ENCODE results near the gene LAMTOR1. TPM values are rescaled to one million over a fixed set of nuclear protein-coding genes. Genes with fewer than 3 reads are reported as not detected.

The LAMTOR1 gene
- total RNA-seq, 1 experiment from 2014 or later: 49.7 TPM

DNA sequence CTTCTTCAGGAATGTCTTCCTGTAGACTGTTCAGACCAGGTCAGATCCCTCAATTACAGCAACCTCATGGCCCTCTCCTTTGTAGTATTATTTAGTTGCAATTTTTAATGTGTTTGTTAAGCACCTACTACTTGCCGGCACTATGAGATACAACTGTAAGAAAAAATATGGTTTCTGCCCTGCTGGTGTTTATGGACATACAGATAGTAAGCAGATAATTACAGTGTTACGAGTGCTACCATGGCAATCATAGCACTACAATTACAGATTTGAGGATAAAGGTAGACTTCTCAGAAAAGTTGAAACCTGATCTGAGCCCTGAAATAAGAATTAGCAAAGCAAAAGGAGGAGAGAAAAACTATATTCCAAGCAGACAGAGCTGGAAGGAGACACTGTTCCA is 19.7 kb downstream of the LAMTOR1 start:
- no peak for DNase-seq (ENCODE audit: extremely low read depth, low read depth)

DNA sequence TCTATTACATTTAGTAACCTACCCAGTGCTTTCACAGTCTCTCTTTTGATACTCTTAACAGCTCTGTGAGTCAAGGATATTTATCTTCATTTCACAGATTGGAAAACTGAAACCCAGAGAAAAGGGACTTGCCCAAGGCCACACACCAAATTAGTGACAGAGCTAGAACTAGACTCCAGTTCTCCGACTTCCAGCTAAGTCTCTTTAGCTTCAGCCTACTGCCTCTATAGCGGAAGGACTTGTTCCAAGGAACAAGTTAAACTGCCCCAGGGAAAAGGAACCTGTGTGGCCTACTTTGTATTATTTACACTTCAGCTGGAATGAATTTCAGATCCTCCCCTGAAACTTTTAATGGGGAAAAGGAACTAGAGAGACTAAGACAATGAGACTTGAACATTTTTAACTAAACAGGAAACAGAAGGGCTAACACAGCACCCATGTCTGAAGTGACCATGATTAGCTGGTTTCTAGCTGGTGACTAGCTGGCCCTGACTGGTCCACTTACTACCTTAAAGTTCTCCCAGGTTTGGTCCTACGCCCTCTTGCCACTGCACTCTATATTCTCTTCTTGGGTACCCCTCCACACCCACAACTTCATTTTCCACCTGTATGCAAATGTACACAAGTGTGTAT is 21.2 kb downstream of the LAMTOR1 start:
- DNase-seq (ENCODE audit: extremely low read depth, low read depth): no peak

DNA sequence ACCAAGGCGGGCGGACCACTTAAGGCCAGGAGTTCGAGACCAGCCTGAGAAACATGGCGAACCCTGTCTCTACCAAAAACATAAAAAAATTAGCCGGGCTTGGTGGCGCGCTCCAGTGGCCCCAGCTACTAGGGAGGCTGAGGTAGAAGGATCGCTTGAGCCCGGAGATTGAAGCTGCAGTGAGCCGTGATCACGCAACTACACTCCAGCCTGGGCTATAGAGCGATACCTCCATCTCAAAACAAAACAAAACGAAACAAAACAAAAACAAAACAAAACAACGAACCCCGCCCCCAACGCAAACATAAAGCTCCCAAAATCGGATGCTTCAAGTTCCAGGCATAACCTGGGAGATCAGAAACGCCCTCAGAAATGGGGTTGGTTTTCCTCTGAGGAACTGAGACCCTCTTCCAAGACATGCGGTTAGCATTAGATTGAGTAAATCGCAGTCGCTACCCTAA is 21.9 kb downstream of the LAMTOR1 start:
- DNase-seq (ENCODE audit: extremely low read depth, low read depth): no peak

DNA sequence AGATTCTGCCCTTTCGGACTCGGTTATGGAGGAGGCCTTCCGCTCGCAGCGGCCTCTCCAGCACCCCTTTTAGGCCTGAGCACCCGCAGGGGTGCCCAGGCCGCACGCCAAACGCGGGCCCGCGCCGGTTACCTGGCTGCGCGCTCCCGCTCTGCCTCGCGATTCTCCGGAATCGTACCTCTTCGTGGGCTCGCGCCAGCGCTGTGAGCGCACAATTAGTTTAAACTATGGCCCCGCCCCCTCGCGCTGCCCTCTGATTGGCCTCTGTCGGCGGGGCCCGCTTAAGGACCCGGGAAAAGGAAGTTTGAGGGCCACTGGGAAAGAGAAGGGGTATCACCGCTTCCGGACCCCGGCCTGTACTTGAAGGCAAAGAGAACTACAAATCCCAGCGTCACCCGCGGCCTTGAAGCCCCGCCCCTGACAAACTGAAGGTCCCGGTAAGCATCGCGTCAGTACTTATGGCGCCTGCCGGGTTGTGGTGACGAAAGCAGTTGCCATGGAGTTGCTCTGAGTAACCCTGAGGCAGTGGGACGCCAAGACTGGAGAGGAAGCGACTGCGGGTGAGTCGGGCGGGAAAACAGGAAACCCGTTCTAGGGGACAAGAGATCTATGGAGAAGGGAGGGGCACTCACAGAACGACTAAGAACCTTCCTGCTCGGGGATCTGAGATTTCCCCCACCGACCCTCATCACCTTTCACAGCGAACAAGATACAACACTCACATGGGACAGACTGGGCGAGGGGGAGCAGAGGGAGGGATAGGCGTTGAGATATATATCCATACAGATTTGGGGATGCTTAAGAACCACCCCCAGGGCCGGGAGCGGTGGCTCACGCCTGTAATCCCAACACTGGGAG is 22.5 kb downstream of the LAMTOR1 start, which contains the start of the genes LRRC51 and NUMA1:
Gene LRRC51, plus strand, starts transcription at position 525 of the 858 bp plus-strand sequence. CDS start 8,234 bp downstream, outside the sequence.
Gene NUMA1, minus strand, starts transcription at position 217 of the 858 bp plus-strand sequence. CDS start 44,599 bp downstream, outside the sequence.
- peak; percentile 99 for DNase-seq (ENCODE audit: extremely low read depth, low read depth)

DNA sequence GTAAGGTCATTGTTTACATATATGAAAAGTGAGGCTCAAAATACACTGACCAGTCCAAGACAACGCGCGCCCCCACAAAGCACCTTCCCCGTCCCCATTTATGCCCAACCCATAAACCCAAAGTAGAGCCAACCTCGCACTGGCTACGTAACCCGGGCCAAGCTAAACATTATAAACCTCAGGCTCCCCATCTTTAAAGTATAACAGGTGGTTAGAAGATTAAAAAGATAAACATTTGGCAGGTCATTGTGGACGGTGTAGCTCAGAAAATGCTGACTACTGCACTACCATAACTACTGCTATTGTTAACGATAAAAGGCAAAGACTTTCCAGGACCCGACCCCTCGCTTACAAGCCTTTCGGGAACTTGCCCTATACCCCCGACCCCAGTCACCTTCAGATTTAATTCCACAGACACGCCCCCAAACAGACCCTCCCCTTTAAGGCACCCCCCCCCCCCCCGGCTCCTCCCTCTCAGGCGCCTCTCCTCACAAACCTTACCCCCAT is 23.2 kb downstream of the LAMTOR1 start:
- DNase-seq (ENCODE audit: extremely low read depth, low read depth): no peak

DNA sequence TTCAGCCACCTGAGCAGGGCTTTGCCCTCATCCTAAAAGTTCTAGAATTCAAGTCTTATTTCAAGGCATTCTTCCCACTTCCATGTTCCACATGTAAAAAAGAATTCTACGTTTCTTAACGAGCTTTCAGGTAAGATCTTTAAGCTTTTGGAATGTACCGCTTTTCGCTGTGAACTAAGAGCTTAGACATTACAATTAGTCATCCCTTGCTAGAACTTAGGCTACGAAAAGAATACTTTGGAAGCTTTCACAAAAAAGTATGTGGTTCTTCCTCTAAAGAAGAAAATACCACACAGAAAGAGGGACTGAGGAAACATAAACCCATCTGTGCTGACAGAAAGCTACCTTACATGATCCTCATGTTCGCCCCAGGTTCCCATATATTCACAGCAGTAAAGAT is 24.6 kb downstream of the LAMTOR1 start:
- no peak for DNase-seq (ENCODE audit: extremely low read depth, low read depth)

DNA sequence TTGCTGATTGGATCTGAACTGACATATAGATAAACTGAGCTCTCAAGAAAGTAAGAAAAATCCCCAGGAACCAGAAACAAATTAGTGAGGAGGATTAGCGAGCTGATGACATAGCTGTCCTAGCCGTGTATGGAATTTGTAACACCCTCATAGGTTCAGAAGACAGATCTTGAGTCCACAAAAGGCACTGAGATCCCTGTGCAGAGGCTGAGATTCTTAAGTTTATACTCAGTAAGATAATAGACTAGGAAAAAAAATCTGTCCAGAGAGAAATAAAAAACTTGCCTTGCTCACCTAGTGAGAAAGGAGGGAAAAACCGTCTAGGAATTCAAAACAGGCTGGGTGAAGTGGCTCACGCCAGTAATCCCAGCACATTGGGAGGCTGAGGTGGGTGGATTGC is 27.3 kb downstream of the LAMTOR1 start:
- DNase-seq (ENCODE audit: extremely low read depth, low read depth): no peak

DNA sequence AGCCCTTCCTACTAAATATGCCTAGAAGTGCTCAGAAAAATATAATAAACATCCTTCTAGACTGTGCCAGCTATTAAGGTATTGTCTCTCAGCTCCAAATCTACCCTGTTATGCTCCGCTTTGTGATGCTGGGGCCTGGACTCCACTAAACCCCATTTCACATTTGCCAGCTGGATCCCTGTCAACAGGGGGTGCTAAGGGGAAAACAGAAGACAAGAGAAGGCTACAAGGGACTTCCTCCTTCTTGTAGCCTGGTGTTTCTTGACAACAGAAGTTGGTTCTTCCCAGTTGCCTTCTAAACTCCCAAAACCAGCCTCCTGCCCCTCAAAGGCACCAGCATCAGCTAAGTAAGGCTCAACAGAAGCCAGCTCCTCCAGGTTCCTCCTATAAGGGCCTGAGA is 28.0 kb downstream of the LAMTOR1 start:
- DNase-seq (ENCODE audit: extremely low read depth, low read depth): no peak

DNA sequence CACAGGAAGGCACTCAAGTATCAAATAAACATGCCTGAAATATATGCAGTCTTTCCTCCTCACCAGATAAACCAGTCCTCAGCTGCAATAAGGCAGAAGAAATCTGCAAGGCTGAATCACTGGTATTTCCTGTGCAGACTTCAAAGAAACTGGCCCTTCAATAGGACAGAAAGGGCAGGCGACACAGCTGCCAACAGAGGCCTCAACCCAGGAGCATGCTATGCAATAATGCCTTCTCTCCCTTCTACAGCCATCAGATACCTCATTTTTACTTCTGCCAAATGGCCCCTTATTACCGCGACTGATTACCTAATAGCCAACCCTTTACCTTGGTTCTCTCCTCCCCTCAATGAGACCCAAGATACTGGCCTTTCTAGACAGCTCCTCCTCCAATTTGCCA is 30.7 kb downstream of the LAMTOR1 start:
- no peak for DNase-seq (ENCODE audit: extremely low read depth, low read depth)

DNA sequence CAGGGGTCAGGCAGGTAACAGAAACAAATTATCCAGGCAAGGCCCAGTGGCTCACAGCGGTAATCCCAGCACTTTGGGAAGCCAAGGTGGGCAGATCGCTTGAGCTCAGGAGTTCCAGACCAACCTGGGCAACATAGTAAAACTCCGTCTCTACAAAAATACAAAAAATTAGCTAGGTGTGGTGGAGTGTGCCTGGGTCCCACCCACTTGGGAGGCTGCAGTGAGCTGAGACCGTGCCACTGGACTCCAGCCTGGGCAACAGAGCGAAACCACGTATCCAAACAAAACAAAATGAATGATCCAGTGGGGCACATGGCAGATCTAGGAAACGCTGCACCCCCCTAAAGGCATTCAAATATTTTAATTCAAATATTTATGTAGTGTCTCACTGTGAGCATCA is 32.6 kb downstream of the LAMTOR1 start:
- no peak for DNase-seq (ENCODE audit: extremely low read depth, low read depth)

DNA sequence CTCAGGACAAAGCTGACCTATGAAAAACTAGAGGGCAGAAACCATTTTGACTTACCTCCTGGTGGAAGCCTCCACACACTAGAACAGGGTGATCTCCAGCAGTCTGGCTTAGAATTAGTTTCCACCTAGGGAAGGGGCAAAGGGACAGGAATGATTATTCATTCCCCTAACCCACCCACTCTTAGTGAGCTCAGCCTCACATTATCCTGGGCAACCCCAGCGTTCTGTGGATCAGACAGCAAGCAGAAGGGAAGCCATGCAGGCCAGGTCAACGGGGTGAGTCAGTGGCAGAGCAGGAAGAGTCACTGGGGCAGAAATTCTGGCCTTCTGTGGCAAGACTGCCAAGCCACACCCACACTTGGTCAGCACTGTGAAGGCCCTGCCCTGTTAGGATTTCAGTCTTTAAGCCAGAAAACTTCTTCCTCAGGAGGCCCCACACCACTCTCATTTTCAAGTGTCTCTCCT is 33.3 kb downstream of the LAMTOR1 start:
- peak; percentile 71 for DNase-seq (ENCODE audit: extremely low read depth, low read depth)

DNA sequence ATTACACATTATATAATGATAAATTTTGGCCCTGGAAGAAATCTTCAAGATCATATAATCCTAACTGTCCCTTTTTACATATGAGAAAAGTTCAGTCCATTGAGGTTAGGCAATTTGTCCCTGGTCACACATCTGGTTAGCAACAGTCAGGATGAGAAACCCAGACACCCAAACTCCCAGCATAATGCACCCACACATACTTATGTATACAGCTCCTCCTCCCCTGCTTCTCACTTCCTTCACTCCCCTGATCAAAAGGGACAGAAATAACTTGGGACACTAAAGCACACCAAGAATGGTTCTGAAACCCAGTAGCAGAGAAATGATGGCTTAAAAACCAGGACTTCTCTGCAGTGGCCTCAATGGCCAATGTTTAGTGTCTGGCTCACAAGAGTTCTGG is 33.9 kb downstream of the LAMTOR1 start:
- no peak for DNase-seq (ENCODE audit: extremely low read depth, low read depth)

DNA sequence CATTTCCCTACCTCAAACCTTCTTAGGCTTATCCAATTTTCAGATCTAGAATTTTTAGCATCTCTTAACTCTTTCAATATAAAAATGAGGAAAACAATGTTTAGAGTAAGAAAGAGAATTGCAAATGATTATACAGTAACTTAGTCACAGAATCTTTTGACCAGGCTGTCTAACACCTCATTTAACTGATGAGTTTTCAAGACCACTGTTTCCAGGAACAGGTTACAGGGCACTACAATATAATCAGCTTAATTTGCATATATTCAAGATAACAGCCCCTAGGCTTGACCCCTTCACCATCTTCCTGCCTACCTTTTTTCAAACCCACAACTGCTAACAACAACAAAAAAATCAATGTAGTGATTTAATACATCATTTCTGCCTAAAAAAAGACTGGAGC is 35.4 kb downstream of the LAMTOR1 start:
- no peak for DNase-seq (ENCODE audit: extremely low read depth, low read depth)

DNA sequence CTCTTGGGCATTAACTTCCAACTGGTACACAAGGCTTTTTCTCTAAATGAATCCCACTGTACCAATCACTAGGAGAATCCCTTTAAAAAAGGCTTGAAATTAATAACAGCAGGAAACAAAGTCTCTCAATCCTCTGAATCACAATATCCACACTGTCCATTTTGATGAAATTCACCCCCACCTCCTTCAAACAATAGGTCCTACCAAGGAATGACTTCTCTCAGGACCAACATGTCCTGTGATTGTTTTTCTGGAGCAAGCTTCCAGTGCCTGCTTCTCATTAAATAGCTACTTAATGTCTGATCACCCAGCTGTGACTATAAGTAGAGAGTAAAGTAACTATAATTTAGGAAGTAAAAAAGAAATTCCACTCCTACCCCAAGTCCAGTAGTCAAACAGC is 35.8 kb downstream of the LAMTOR1 start:
- DNase-seq (ENCODE audit: extremely low read depth, low read depth): no peak

DNA sequence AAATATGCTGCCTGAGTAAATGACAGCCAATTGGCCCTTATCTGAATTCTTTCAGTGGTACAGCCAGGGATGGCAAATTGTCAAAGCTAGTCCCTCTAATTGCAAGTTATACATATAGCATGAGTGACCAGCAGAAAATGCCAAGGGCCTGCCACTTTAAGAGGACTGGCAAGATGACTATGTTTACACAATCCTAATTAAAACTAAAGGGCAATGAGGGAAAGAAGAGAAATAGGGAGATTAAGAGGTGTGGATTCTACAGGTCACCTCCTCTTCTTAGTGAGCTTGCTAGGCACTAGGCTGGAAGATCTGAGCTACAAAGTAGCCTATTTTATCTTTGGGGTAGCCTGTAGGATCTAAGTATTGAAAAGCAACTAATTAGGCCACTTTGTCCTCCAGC is 36.2 kb downstream of the LAMTOR1 start:
- no peak for DNase-seq (ENCODE audit: extremely low read depth, low read depth)

DNA sequence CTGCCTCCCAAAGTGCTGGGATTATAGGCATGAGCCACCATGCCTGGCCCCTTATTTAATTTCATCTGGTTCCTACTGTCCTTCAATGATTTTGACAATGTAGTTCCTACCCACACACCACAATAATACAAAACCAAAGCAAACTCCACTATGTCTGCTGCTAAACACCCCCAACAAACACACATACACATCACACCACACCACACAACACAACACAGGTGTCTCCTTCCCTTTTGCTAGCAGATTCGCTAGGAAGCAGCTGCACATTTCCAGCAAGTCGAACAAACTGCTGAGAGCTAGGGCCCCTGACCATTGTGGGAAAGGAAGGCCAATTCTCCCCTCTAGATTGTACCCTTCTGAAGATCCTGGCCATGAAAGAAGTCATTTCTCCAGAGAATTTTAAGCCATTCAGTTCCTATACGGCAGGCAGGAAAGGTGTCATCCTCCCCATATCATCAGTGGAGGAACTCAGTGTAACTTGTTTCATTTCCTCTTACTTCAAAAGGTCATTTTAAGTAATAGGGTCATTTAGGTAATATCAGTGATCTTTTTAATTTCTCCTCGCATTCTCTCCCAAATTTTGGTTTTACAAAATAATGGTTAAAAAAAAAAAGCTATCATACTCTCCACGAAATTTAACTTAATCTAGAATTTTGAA is 41.2 kb downstream of the LAMTOR1 start:
- no peak for DNase-seq (ENCODE audit: extremely low read depth, low read depth)

DNA sequence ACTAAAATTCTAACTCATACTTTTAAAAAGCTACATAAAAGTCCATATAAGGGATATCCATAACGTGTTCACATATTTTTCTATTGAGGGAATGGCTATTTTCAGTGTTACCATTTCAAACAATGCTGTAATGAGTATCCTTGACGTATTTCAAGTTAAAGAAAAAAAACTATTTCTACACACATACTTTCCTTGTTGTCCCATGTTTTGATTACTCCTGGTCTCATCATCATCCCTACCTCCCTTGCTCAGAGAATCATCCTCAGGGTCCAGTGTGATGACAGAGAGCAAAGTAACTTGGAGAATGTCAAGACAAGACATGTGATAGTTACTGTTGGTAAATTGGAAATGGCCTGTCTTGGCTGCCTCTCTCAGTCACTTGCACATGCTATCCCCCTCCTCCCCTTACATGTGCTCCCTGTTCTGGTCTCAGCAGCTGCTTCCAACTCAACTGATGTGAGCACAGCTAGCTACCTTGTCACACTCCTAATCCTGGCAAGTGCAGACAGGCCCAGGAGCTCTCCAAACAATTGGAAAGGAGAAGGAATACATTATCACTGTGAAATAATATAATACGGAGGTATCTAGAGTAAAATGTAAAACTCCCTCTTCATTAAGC is 44.6 kb downstream of the LAMTOR1 start:
- DNase-seq (ENCODE audit: extremely low read depth, low read depth): no peak

DNA sequence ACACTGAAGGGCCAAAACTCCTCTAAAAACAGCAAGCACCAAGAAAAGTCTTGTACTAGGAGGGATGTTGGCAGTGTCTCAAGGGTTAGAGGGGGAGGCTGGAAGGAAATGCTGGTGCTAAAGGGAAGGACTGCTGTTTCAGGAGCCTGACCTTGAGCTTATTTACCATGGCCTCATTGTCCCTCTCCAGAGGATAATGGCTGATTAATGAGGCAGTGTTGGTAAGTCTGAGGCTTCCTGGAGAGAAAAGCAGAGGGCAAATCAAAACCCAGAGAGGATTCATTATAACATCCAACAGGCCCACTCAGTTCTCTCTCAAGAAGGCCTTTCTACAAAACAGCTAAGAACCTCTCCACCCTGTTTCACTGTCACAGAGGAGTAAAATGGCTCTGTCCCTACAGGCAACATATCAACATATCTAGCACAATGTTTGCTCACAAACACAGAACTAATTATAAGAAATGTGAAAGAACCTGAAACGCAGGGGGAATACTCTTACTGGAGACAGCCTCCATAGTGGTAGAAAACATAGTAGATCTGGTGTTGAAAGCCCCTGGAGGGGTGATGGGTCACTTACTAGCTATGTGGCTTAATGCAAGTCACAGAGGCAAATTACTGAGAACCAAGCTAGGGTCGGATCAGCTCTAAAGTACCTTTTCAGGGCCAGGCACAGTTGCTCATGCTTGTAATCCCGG is 54.2 kb downstream of the LAMTOR1 start:
- no peak for DNase-seq (ENCODE audit: extremely low read depth, low read depth)
